BE2C (cell line): Measurements from ENCODE around the gene TMEM106C.

Source experiments
- DNase-seq: peaks from one replicate; pipeline ENCODE4 v3.0.0-alpha.2; 2020
- H3K27me3 ChIP-seq: fragments of 250-450 bp; sonication (Bioruptor Pico); 2 replicates; pipeline ENCODE4 v1.5.1; 2020; ENCODE audit warnings: mild to moderate bottlenecking
- H3K36me3 ChIP-seq: fragments of 250-450 bp; sonication (Bioruptor Pico); 2 replicates; pipeline ENCODE4 v1.5.1; 2020; ENCODE audit warnings: mild to moderate bottlenecking
- H3K4me1 ChIP-seq: fragments of 250-450 bp; sonication (Bioruptor Pico); 2 replicates; pipeline ENCODE4 v1.5.1; 2020
- H3K4me3 ChIP-seq: 2 replicates; pipeline ENCODE4 v1.5.1; 2011; ENCODE audit warnings: low read depth, low read length
- H3K9me3 ChIP-seq: fragments of 250-450 bp; sonication (Bioruptor Pico); 2 replicates; pipeline ENCODE4 v1.5.1; 2020
- CTCF ChIP-seq: IDR thresholded peaks from 2 replicates; pipeline ENCODE4 v1.5.1; 2012; ENCODE audit warnings: mild to moderate bottlenecking, low read depth, low read length

Gene TMEM106C

GRCh38 chr12:47979166-47979565 lies 15.8 kb downstream of the TMEM106C start:
- no peak for DNase-seq
- no peak for TF ChIP-seq CTCF
- H3K27me3 ChIP-seq = no peaks in the 10 kb centered on the region

GRCh38 chr12:47979686-47980085 lies 16.3 kb downstream of the TMEM106C start:
- TF ChIP-seq CTCF = no peak
- Histone ChIP-seq H3K4me3 (no peak overlapping the region), H3K4me1 (no peaks in the 10 kb centered on the region), H3K36me3 (no peaks in the 10 kb centered on the region), H3K9me3 (no peaks in the 10 kb centered on the region), H3K27me3 (no peaks in the 10 kb centered on the region)
- no peak for DNase-seq

More at GRCh38 chr12:47979166-47979565, 15.8 kb downstream of the TMEM106C start:
- Histone ChIP-seq H3K9me3 (no peaks in the 10 kb centered on the region), H3K4me3 (no peak overlapping the region), H3K36me3 (no peaks in the 10 kb centered on the region), H3K4me1 (no peaks in the 10 kb centered on the region)

GRCh38 chr12:47980197-47980596 lies 16.8 kb downstream of the TMEM106C start:
- no peaks in the 10 kb centered on the region for H3K4me1 ChIP-seq
- no peak overlapping the region for H3K4me3 ChIP-seq
- no peaks in the 10 kb centered on the region for H3K36me3 ChIP-seq
- no peak for DNase-seq
- H3K9me3 ChIP-seq = no peaks in the 10 kb centered on the region
- no peak for TF ChIP-seq CTCF
- H3K27me3 ChIP-seq = no peaks in the 10 kb centered on the region

GRCh38 chr12:47980779-47981495 lies 17.5 kb downstream of the TMEM106C start:
- H3K36me3 ChIP-seq = no peaks in the 10 kb centered on the region

GRCh38 chr12:47981496-47982260 lies 18.3 kb downstream of the TMEM106C start:
- no peaks in the 10 kb centered on the region for H3K36me3 ChIP-seq
- H3K27me3 ChIP-seq = no peaks in the 10 kb centered on the region
- no peaks in the 10 kb centered on the region for H3K4me1 ChIP-seq
- TF ChIP-seq CTCF = no peak
- no peaks in the 10 kb centered on the region for H3K9me3 ChIP-seq
- DNase-seq = no peak
- H3K4me3 ChIP-seq = no peak overlapping the region

More at GRCh38 chr12:47980779-47981495, 17.5 kb downstream of the TMEM106C start:
- Histone ChIP-seq H3K27me3 (no peaks in the 10 kb centered on the region), H3K4me1 (no peaks in the 10 kb centered on the region), H3K9me3 (no peaks in the 10 kb centered on the region), H3K4me3 (no peak overlapping the region)
- TF ChIP-seq CTCF = no peak
- no peak for DNase-seq

GRCh38 chr12:47982311-47982710 lies 18.9 kb downstream of the TMEM106C start:
- Histone ChIP-seq H3K9me3 (no peaks in the 10 kb centered on the region), H3K4me1 (no peaks in the 10 kb centered on the region), H3K36me3 (no peaks in the 10 kb centered on the region), H3K27me3 (no peaks in the 10 kb centered on the region), H3K4me3 (no peak overlapping the region)
- DNase-seq = no peak
- TF ChIP-seq CTCF = no peak
